HG03060 (cell line): ENCODE measurements around the gene TRAPPC2L.
"Not testable (repeated sequence)": the region's sequence is repeated elsewhere in the genome, so short reads cannot be mapped to it uniquely, and the experiment has no call there.

ENCODE experiments used
- ATAC-seq: cut with Tn5 transposase; IDR thresholded peaks from one replicate; pipeline ENCODE4 v1.9.1; 2021; ENCODE audit warnings: low read depth, moderate number of reproducible peaks; ENCODE audit not compliant: unreplicated experiment

Gene TRAPPC2L

DNA sequence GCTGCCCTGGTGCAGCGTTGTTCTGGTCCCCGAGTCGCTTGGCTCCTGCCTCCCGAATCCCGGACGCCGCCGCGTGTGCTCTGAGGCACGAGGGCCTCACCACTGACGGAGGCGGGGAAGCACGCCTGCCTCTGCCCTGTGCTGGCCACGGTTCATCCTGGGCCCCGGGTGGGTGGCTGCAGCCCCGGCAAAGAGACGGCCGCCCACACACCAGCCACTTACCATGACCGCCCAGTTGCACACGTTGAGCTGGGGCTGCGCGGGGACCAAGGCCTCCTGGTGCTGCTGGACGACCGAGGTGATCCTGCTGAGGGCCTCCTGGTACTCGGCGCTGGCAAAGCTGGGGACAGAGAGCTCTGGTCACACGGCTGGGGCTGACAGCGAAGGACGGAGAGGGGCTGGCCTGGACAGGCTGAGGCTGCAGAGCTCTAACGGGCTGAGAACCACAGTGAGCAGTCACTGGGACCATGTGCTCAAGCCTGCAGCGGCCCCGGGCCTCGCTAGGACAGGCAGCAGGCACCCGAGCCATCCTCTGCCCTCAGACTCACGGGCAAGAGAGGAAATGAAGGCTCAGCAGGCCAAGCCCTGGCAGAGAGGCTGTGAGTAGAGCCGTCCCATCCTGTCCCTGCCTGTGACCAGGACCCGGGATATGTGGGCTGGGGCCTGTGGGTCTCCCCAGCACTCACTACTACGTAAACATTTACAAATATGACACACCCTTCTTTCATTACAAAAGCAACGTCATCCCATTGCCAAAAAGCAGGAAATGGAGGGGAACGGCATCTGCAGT lies 38.9 kb upstream of the TRAPPC2L start:
- ATAC-seq, result no peak

DNA sequence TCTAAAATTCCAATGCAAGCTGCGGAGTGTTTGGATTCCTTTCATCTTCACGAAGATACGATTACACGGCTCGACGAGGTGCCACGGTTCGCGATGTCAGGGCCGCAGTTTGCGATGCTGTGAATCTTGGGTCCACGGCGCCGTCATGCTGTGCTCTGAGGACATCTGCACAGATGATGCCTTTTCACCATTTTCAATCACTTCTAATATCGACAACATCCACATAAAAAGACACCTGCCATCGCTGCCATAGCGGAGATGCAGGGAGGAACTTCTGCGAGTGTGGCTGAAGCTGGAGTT lies 38.4 kb upstream of the TRAPPC2L start:
- ATAC-seq, result no peak

- no peak for ATAC-seq
These were observed 37.8 kb upstream of the TRAPPC2L start for GRCh38 chr16:88819126-88819525.

GRCh38 chr16:88820385-88821025 lies 36.4 kb upstream of the TRAPPC2L start:
- ATAC-seq, result no peak

DNA sequence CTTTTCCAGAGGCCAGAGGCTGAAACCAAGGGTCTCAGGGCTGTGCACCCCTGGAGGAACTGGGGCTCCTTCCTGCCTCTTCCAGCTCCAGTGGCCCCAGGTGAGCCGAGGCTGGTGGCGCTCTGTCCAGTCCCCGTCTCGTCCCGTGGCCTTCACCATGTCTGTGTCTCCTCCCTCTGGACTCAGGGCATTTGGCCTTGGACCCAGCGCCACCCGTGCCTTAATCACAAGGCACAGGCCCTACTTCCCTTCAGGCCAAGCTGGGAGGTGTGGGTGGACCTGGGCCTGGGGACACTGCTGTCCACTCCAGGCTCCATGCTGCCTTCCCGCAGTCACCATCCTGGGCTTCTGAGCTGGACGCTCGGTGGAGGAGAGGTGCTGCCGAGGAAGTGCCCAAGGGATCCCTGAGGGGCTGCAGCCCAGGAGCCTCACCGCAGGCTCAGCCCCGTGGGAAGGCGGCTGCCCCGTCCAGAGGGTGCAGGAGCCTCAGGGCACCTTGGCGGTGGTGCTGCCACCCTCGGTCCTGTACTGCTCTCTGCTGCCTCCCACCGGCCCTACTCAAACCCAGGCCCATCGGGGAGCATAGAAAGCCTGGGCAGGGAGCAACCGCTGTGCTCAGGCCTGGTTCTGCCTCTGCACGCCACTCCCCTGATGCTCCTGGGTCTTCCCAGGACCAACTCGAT lies 35.6 kb upstream of the TRAPPC2L start:
- ATAC-seq, result no peak

DNA sequence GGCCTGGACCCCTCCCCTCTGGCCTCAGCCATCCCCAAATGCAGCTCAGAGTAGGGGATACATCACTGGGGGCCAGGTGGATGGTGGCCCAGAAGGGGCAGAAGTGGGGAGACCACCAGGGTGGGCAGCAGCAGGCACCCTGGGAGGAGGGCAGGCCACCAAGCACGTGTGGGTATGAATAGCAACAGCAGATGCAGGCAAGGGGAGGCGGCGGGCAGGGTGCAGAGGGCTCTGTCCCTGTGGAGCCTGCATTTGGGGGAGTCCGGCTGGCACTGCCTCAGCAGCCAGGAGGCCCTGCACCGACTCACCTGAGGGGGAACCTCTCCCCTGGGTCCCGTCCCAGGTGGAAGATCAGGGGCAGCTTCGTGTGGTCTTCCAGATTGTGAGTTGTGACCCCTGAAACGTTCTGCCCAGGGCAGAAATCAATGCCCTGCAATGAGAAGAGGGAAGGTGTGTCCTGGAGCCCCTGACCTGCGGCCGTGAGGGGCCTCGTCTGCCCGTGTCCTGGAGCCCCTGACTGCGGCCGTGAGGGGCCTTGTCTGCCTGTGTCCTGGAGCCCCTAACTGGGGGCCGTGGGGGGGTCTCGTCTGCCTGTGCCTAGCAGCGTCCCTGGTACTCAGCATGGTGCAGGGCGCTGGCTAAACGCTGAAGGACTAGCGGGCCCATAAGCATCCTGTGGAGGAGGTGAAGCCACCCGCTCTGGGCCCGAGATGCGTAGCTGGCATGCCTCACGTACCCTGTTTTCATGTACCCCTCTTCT lies 34.5 kb upstream of the TRAPPC2L start:
- no peak for ATAC-seq

DNA sequence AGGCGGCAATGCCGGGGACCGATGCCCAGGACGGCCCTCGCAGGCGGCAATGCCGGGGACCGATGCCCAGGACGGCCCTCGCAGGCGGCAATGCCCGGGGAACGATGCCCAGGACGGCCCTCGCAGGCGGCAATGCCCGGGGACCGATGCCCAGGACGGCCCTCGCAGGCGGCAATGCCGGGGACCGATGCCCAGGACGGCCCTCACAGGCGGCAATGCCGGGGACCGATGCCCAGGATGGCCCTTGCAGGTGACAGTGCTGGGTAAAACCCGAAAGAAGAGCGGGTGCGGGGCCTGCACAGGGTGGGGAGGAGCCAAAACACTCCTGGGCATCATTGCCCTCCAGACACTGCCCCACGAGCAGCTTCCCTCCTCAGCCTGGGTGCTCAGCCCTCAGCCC lies 33.3 kb upstream of the TRAPPC2L start:
- not testable (repeated sequence) for ATAC-seq

DNA sequence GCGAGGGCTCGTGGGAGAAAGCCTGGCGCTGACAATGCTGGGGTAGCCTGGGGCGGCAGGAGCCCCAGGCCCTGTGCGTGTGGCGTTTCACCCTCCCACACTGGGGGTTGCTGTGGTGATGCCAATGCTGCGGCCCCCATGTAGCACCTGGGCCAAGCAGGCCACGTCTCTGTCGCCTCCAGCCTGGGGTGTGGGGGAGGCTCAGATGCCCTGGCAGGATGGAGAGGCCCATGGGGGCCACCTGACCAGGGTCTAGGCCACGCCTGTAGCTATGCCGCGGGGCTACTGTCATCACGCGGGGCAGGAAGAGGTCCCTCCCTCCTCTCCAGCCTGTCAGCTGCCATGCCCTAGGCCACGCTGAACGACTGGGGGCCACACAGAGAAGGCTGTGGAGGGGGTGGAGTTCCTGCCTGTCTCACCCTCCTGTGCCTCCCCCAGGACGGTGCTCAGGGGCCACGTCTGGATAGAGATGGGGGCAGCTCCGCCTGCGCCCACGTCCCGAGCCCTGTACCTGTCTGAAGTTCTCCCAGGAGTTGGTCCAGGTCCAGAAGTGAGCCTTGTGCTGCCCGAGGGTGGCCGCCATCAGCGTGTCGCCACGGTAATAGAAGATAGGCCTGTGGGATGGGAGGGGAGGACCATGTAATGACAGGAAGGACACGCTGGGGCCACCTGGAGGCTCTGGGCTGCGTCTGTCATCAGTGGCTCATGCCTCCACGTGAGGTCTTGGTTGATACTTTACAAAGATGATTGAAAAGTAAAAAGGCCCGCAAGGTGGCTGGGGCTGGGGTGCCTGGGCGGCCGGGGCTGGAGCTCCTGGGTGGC lies 32.5 kb upstream of the TRAPPC2L start:
- no peak for ATAC-seq

DNA sequence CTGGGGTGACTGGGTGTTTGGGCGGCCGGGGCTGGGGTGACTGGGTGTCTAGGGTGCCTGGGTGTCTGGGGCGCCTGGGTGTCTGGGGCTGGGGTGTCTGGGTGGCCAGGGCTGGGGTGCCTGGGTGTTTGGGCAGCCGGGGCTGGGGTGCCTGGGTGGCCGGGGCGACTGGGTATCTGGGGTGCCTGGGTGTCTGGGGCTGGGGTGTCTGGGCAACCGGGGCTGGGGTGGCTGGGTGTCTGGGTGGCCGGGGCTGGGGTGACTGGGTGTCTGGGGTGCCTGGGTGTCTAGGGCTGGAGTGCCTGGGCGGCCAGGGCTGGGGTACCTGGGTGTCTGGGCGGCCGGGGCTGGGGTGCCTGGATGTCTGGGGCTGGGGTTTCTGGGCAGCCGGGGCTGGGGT lies 31.8 kb upstream of the TRAPPC2L start:
- no peak for ATAC-seq

DNA sequence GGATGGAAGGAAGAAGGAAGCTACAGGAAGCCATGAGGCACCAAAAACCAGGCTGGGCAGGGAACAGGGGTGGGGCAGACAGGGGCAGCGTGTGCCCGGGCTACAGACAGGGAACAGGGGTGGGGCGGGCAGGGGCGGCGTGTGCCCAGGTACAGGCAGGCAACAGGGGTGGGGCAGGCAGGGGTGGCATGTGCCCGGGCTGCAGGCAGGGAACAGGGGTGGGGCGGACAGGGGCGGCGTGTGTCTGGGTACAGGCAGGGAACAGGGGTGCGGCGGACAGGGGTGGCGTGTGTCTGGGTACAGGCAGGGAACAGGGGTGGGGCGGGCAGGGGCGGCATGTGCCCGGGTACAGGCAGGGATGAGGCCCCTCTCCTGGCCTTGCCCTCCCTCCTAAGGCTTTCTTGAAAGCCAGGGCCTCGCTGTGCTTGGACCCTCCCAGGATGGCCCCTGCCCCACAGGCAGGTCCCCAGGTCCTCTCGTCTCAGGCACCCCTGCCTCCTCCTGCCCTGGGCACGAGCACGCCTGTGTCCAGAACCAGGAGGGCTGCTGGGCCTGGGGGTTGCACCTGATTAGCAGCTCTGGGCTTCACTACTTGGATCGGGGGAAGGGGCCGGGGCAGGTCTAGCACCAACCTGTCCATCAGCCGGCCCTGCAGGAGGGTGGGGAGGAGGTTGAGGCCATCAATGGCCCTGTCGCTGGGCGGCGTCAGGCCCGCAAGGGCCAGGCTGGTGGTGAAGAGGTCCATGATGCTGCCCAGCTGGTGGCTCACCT lies 30.7 kb upstream of the TRAPPC2L start:
- no peak for ATAC-seq

GRCh38 chr16:88827727-88828126 lies 29.2 kb upstream of the TRAPPC2L start:
- no peak for ATAC-seq

- ATAC-seq, result no peak
These were observed 28.2 kb upstream of the TRAPPC2L start for GRCh38 chr16:88828711-88829110.

DNA sequence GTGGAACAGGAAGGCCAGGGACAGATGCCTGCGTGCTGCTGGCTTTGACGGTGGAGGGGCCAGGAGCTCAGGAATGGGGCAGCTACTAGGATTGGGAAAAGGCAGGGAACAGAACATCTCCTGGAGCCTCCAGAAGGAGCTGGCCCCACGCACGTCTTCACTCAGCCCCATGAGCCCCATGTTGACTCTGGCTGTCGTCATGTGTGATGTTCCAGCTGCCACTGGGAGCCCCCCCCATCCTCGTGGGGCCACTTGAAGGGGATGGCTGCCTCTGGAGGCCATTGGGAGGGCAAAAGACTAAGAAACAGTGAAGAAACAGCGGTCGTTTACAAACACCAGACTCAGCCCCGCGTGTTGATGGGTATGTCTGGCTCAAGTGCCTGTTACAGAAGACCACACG lies 26.7 kb upstream of the TRAPPC2L start:
- ATAC-seq, result no peak

GRCh38 chr16:88830783-88831182 lies 26.1 kb upstream of the TRAPPC2L start:
- ATAC-seq, result no peak

DNA sequence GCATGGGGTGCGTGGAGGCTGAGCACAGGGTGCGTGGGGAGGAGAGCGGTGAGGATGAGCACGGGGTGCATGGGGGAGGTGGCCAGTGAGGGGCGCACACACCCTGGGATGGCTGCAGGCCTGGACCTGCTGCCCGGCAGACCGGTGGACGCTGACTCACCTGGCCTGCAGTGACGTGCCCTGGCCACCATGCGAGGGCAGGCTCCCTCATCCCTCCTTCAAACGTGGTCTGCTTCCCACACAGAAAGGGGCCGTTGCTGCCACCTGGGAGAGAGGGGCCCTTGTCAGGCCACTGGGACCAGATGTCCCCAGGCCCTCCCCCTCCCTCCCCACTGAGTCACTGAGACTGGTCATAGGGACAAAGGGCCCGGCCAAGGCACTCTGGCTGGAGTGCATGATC lies 25.1 kb upstream of the TRAPPC2L start:
- ATAC-seq, result no peak

DNA sequence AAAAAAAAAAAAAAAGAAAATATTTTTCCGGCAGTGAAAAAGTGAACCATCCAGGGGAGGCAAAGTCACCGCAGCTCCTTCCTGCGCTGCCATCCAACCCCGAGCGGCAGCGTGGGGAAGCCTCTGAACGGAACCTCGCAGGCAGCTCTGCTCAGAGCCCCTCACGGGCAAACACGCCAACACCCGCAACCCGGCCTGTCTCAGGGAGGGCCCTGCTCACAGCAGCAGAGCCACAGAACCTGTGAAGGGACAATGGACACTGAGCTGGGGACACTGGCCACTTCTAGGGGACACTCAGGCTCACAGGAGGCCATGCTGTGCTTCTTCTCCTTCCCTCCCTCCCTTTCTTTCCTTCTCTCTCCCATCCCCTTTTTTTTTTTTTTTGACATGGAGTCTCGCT lies 23.8 kb upstream of the TRAPPC2L start:
- ATAC-seq, result no peak

DNA sequence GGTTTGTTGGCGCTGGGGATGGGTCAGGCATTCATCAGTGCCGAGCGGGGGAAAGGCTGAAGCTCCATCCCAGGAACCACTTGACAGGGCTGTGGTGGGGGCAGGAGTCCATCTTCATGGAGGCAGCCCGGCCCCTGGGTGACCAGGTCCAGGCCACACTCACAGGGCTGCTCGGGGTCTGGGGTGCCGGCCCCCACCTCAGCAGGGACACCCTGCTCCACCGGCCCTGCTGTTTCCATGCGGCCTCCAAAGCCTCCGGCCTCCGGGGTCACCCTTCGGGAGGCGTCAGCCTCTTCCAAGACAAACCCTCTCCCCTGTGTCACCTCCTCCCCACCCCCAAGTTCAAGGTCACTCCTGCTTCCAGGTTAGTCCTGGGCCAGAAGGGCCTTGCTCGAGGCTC lies 22.3 kb upstream of the TRAPPC2L start:
- ATAC-seq, result no peak

DNA sequence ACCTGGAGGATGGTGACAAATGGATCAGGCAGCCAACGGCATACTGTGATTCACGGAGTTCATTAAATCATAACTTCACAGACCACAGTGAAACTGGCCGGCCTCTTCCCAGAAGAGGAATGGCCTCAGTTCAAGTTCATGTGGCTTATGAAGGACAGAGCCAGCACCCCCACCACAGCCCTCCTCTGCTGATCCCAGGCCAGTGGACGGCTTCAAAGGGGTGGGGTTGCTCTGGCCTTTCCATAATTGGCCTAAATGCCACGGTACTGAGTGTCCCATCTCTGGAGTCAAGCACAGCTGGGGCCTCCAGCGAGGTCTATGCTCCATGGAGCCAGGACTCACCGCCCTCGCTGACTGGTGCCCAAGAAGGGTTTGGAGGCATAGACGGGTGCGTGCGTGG lies 21.5 kb upstream of the TRAPPC2L start:
- ATAC-seq, result no peak

- no peak for ATAC-seq
These were observed 21.1 kb upstream of the TRAPPC2L start for GRCh38 chr16:88835818-88836217.

GRCh38 chr16:88836791-88837190 lies 20.1 kb upstream of the TRAPPC2L start:
- ATAC-seq, result no peak
